GM18867 (cell line): ENCODE results near the gene CCDC8.

Experiments used
- ATAC-seq: cut with Tn5 transposase; IDR thresholded peaks from one replicate; pipeline ENCODE4 v1.9.1; 2021; ENCODE audit warnings: mild to moderate bottlenecking, moderate library complexity; ENCODE audit not compliant: unreplicated experiment

CCDC8 gene

DNA sequence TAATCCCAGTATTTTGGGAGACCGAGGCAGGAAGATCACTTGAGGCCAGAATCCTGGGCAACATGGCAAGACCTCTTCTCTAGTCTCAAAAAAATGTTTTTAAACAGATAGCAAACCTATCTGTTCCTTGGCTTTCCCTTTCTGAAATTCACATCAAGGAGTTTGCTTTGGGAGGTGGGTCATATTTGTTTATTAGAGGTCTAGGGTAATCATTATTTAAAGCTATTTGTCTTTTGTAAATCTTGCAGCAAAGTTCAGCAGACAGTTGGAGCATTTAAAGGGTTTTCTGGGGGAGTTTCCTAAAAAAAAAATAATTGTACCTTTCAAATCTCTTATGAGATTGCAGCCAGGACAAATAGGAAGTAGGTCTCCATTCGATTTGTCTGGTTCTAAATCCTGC is 49.0 kb downstream of the CCDC8 start:
- no peak for ATAC-seq

DNA sequence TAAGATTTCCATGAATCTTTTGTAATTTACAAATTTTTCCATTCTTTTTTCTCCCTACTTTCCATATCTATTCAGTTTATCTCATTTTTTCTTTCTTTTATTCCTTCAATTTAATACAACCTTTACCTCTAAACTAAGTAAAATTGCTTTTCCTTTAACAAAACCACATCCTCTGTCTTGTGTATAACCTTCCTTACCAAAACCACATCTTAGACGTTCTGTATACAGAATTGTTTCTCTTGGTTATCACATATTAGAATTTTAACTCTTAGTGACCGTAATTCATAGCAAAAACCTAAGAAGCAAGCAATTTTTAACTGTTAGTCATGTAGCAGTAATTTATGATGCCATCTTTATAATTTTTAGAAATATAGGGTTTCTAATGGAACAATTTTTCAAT is 51.4 kb downstream of the CCDC8 start:
- no peak for ATAC-seq
